NCI-H2171 (cell line): Measurements from ENCODE around the gene ESRRB.

Experiments
- DNase-seq: peaks from one replicate; lab custom pipeline; 2025; lab: John Stamatoyannopoulos, UW

ESRRB gene

DNA sequence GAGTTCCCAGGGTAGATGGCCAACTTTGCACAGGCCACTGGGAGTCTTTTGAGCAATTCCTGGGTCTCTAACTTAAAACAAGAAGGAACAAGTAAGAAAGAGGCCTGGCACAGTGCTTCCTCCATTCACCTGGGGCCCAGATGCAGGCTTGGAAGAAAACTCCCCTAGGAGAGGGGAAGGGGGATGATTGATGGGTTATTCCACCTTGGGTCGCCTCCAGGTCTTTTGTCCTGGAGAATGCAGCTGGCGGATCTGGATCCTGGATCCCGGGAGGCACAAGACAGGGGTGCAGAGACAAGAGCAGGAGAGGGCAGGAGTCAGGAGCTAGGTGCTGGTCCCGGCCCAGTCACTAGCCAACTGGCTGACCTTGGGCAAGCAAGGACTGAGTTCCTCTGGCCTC, 74.5 kb downstream of the ESRRB start:
- DNase-seq: no peak

DNA sequence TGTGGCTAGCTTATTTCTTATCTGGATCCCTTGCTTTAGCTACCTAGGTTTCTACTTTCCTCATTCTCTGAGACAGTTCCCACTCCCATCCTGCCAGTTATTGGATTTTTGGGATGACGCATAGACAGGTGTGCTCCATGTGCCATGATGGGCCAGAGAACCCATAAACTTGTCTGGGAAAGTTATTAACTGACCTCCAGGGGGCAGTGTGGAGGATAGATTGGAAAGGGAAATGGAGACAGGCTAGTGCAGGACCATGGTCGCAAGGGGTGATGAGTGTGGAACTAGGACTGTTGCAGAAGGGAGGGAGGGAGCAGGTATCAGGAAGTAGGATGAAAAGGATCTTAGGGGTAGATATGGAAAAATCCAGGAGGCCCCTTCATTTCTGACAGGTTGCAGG, 80.3 kb downstream of the ESRRB start:
- no peak for DNase-seq

- DNase-seq: no peak
Observed at GRCh38 chr14:76456891-76457586, 81.1 kb downstream of the ESRRB start.

GRCh38 chr14:76457841-76458240, 81.9 kb downstream of the ESRRB start:
- no peak for DNase-seq

GRCh38 chr14:76461886-76462285, 85.9 kb downstream of the ESRRB start:
- DNase-seq: no peak

- no peak for DNase-seq
Observed at GRCh38 chr14:76462330-76462729, 86.4 kb downstream of the ESRRB start.

DNA sequence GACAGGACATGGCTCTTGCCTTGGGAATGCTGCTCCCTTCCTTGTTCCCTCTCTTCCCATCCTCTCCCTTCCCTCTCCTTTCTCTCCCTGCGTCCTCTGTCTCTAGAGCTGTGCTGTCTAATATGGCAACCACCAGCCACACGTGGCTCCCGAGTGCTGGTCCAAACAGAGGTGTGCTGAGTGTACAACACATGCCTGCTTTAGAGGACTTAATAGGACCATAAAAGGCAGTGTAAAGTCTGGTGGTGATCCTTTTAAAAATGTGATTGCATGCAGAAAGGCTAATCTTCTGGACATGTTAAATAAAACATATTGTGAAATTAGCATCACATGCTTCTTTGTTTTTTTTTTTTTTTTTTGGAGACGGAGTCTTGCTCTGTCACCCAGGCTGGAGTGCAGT, 87.2 kb downstream of the ESRRB start:
- DNase-seq: no peak

GRCh38 chr14:76464856-76465255, 88.9 kb downstream of the ESRRB start:
- no peak for DNase-seq

DNA sequence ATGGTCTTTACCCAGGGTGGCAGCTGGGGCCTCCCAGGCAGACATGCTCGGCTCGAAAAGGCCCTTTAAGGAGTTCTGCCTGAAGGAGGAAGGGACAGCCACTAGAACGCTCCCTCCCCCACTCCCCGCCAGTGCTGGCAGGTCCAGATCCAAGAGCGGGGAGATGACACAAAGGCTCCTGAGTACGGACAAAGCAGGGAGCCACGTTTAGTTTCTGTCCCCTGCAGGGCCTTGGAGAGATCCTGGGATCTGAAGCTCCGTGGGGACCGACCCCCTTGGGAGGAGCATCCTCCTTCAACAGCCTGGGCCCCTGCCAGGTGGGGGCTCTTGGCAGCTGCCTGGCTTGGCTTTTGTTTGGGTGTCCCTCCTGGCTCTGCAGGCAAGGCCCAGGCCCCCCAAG, 89.7 kb downstream of the ESRRB start:
- no peak for DNase-seq

GRCh38 chr14:76467711-76468155, 91.8 kb downstream of the ESRRB start:
- peak; percentile 93 for DNase-seq

DNA sequence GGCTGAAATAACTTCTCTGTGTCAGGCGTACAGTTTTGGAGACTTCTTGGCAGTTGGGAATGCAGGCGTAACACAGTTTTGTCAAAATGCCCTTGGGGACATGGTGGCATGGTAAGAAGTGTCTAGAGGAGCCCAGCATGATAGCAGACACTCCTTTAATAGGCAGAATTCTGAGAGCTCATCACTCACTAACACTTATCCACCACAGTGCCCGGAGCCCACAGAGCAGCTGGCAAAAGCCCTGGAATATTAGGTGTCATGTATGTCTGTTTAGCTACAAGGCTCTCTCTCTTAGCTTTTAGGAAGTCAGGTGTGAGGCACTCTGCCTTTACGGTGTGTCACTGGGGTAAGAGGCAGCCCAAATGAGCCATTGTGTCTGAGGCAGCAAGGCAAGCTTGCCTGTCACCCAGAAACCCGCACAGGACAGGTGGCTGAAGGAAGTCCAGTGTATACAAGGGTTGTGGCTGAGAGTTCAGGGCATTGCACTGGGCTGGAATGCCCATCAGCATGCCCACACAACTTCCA, 96.3 kb downstream of the ESRRB start:
- peak; percentile 28 for DNase-seq

- no peak for DNase-seq
Observed at GRCh38 chr14:76473481-76474263, 97.7 kb downstream of the ESRRB start.

GRCh38 chr14:76480426-76480825, 104.5 kb downstream of the ESRRB start:
- DNase-seq: no peak

DNA sequence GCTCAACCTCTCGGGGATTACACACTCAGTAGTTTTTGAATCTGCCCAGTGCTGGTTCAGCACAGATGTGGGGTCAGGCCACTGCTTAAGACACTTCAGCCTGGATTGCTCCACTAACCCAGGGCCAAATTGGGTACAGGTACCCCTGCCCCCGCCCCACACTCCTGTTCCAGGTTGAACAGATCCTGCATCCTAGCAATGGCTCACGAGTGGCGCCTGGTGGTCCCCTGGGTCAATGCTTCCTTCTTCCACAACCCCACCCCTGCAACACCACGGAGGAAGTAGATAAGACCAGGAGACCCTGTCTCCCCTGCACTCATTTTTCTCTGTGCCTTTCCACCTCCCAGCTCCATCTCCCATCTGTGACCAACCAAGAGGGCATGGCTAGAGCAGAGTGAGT, 108.4 kb downstream of the ESRRB start:
- no peak for DNase-seq

GRCh38 chr14:76486251-76486743, 110.4 kb downstream of the ESRRB start:
- peak; percentile 98 for DNase-seq

DNA sequence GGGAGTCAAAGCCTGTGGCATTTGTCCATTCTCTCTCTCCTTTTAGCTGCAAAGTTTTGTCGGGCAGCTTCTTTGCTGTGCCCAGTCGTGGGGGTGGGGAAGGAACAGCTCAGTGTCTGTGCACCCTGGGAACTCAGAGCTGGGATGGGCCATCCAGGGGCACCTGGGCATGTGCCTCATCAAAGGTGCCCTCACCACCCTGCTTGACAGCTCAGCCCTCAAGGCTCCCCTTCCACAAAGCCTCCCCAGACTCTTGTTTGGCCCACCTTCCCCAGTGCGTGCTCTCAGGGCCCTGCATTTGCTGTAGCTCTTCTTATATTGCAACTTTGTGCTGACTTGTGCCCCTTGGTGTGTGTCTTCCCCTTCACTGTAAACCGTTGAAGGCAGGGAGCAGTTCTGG, 112.6 kb downstream of the ESRRB start:
- no peak for DNase-seq

- no peak for DNase-seq
Observed at GRCh38 chr14:76489667-76490066, 113.7 kb downstream of the ESRRB start.

DNA sequence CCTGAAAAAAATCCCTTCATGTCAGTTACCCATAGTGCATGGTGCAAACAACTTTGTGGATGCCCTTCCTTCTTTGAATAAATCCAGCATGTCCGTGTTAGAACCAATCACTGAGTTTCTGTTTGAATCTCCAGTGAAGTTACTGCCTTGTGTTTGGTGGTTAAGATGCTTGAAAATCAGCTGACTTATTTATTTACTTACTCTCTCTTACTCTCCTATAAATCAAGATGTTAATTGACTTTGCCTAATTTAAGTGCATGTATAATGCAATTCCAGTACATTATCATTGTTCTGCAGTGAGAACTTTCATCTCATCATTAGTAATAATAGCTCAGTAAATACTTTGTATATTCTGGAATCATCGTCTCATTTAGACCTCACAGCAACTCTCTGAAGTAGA, 114.2 kb downstream of the ESRRB start:
- DNase-seq: no peak

GRCh38 chr14:76490735-76491134, 114.8 kb downstream of the ESRRB start:
- DNase-seq: no peak

GRCh38 chr14:76491172-76491930, 115.4 kb downstream of the ESRRB start:
- no peak for DNase-seq

GRCh38 chr14:76495983-76496382, 120.0 kb downstream of the ESRRB start:
- no peak for DNase-seq

- no peak for DNase-seq
Observed at GRCh38 chr14:76496595-76496994, 120.7 kb downstream of the ESRRB start.
